ENCODE data around the gene RNU6-8. TPM values are rescaled to one million over a fixed set of nuclear protein-coding genes. Genes with fewer than 3 reads are reported as not detected.
A peak's percentile ranks its signal among the peaks of the same experiment; 100 is the strongest.

Gene RNU6-8
- polyA plus RNA-seq (2012; ENCODE audit: insufficient read depth, insufficient read length, low read depth), result not detected

DNA sequence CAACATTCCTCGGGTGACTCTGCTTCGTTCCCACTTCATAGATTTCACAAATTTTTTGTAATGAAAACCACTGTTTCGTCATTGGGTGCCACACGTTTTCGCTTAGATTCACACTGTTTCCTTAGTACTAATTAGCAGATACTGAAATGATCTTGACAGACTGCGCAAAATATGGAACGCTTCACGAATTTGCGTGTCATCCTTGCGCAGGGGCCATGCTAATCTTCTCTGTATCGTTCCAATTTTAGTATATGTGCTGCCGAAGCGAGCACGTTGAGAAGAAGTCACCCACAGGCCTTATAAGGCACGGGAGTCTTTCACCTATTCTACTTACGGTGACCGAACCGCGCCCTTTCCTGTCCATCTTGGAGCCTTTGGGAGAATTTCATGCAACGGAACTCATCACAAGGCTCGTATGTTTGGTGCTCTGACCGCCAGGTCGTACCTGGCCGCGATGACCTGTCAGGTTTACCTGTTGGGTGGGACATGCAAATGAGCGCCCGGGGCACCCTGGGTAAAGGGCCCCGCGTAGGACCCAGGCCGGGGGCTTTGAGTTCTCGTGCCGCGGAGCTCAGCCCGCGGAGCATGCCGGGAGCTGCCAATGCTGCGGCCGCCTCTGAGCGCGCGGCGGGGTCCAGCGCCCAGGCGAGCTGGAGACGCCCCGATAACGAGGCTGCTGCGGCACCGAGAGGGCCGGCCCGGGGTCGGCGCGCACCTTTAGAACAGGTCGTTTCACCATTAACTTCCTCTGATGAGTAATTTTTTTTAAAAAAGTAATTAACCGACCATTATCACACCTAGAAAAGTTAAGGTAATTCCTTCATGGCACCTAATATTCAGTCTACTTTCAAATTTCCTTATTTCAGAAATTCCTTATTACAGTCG lies at the start of gene RNU6-8:
Gene RNU6-8 (minus strand): TSS at position 272 of the 885 bp plus-strand sequence.
- H3K27me3 ChIP-seq, result no peaks in the 10 kb centered on the region
- peaks cover 5% of the 10 kb centered on the region; the same call in 1 of the 2 replicates for H3K4me1 ChIP-seq
- no peaks in the 10 kb centered on the region for H3K9me3 ChIP-seq
- TF ChIP-seq CTCF (IDR thresholded peaks at IDR 0.05; ENCODE audit: low read depth, low read length), result no peak
- no peaks in the 10 kb centered on the region for H3K36me3 ChIP-seq
- DNase-seq, result peak; percentile 95
- peak within 1 kb of the TSS; percentile 67 for H3K4me3 ChIP-seq (ENCODE audit: low read depth, low read length)

DNA sequence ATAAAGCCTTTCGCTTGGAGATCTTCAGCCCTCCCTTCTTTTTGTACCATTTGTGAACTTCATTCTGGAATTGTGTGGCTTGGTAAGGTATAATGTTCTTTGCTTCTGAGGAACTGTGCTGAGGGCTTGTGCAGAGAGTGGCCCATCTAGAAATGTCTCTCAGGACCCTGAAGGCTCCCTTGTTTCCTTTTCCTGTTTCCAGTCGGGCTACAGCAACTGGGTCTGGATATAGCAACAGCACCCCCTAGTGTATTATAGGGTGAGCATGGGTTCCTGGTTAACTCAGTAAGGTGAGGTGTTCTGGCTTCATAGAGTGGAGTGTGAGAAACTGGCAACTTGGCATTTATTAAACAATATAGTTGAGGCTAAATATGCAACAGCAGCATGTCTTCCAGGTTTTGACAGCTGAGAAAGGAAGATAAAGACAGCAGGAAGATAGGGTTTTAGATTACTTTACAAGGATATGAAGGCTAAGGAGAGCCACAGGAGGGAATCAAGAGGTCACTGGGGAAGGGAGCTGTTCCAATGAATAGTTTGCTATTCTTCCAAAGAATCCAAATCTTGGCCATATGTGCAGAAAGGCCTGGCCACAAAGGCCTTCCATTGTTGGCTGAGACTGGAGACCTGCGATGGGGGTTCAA lies 49.1 kb upstream of the RNU6-8 start:
- peak; percentile 98 for TF ChIP-seq CTCF (IDR thresholded peaks at IDR 0.05; ENCODE audit: low read depth, low read length)
- Histone ChIP-seq H3K36me3 (no peaks in the 10 kb centered on the region), H3K27me3 (no peaks in the 10 kb centered on the region), H3K4me1 (no peaks in the 10 kb centered on the region; the same call in 1 of the 2 replicates), H3K4me3 (ENCODE audit: low read depth, low read length) (no peak overlapping the region), H3K9me3 (no peaks in the 10 kb centered on the region)
- peak; percentile 67 for DNase-seq

DNA sequence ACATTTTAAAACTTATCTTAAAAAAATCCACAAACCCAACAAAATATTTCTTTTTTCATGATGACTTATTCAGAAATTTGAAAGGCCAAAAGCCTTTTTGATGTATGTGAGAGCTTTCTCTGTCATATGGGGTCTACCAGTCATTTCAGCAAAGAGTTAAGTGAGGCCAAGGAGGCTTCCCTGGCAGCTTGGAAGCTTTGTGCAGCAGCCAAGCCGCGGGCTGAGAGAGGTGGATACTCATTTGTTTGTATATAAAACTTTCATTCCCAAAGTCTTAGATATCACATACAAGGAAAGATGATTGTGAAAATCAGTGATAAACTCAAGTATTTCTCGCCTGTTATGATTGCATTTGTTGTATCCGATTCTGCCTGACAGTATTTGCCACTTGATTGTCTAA lies 48.5 kb upstream of the RNU6-8 start:
- Histone ChIP-seq H3K4me1 (no peaks in the 10 kb centered on the region; the same call in 1 of the 2 replicates), H3K9me3 (no peaks in the 10 kb centered on the region), H3K36me3 (no peaks in the 10 kb centered on the region), H3K27me3 (no peaks in the 10 kb centered on the region), H3K4me3 (ENCODE audit: low read depth, low read length) (no peak overlapping the region)
- no peak for TF ChIP-seq CTCF (IDR thresholded peaks at IDR 0.05; ENCODE audit: low read depth, low read length)
- DNase-seq, result no peak

DNA sequence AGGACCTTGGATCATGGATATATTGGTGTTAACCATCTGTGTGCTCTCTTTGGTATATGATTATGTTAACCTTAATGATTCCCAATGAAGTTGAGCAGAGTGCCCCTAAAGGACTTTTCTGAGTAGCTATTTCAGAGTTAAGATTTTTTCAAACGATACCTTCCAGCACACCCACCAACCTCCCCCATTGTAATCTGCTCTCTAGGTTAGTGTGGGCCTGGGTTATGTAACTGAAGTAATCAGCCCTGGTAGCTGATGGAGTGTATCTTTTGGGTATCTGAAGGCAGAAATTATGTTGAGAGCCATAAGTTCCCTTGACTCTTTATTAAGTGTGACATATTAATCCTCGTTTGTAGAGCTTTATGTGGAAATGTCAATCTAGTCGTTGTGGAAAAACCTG lies 47.6 kb upstream of the RNU6-8 start:
- no peaks in the 10 kb centered on the region for H3K9me3 ChIP-seq
- no peak for TF ChIP-seq CTCF (IDR thresholded peaks at IDR 0.05; ENCODE audit: low read depth, low read length)
- DNase-seq, result no peak
- no peaks in the 10 kb centered on the region for H3K36me3 ChIP-seq
- no peaks in the 10 kb centered on the region; the same call in 1 of the 2 replicates for H3K4me1 ChIP-seq
- H3K4me3 ChIP-seq (ENCODE audit: low read depth, low read length), result no peak overlapping the region
- no peaks in the 10 kb centered on the region for H3K27me3 ChIP-seq

DNA sequence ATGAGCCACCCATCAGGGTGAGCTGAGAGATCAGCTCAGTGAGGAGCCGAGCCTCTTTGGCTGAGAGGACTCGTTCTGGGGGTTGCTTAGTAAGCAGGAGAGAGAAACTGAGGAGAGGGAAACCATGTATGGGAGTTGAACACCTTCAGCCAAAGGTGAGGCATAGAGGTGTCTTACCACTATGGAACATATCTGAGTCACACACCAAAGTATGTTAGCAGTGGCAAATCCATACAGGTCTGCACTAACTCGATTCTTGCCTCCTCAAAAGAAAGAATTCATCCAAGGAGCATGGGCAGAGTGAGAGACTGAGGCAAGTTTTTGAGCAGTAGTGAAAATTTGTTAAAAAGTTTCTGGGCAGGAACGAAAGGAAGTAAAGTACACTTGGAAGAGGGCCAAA lies 46.7 kb upstream of the RNU6-8 start:
- H3K27me3 ChIP-seq, result no peaks in the 10 kb centered on the region
- H3K9me3 ChIP-seq, result no peaks in the 10 kb centered on the region
- H3K4me3 ChIP-seq (ENCODE audit: low read depth, low read length), result no peak overlapping the region
- no peaks in the 10 kb centered on the region for H3K36me3 ChIP-seq
- H3K4me1 ChIP-seq, result no peaks in the 10 kb centered on the region; the same call in 1 of the 2 replicates
- no peak for TF ChIP-seq CTCF (IDR thresholded peaks at IDR 0.05; ENCODE audit: low read depth, low read length)
- DNase-seq, result no peak
